Activated CD8-positive, alpha-beta memory T cell treated with anti-CD3 and anti-CD28 coated beads, Interleukin-2, amount 10 ng/mL, durations not matched to agents 7 days and 5 days (primary cell): ENCODE results near the gene FOSL1. TPM values are rescaled to one million over a fixed set of nuclear protein-coding genes. Genes with fewer than 3 reads are reported as not detected.
A peak's percentile ranks its signal among the peaks of the same experiment; 100 is the strongest.

Experiments used
- ATAC-seq: fragments of 150-1000 bp; cut with Tn5 transposase; one replicate; pipeline ENCODE4 v1.10.0; 2021; ENCODE audit warnings: moderate library complexity
- CTCF ChIA-PET: fragments of 350-600 bp; sonication (Branson Sonifier 250); formaldehyde crosslinking; loops from one replicate; lab custom pipeline; 2021; ENCODE audit warnings: antibody characterized with exemption; lab: Charles Lee
- DNase-seq: peaks from one replicate; pipeline ENCODE4 v3.0.0-alpha.2; 2020
- H3K27ac Mint-ChIP-seq: one replicate; pipeline ENCODE4 v1.8.0; 2021; ENCODE audit warnings: mild to moderate bottlenecking, mixed read lengths
- H3K27me3 Mint-ChIP-seq: one replicate; pipeline ENCODE4 v1.8.0; 2021; ENCODE audit warnings: mixed read lengths
- H3K36me3 Mint-ChIP-seq: one replicate; pipeline ENCODE4 v1.8.0; 2021; ENCODE audit warnings: mild to moderate bottlenecking, mixed read lengths
- H3K4me1 Mint-ChIP-seq: one replicate; pipeline ENCODE4 v1.8.0; 2021; ENCODE audit warnings: mixed read lengths
- H3K4me3 Mint-ChIP-seq: one replicate; pipeline ENCODE4 v1.8.0; 2021; ENCODE audit warnings: mild to moderate bottlenecking, moderate library complexity, mixed read lengths
- H3K9me3 Mint-ChIP-seq: one replicate; pipeline ENCODE4 v1.8.0; 2022; ENCODE audit warnings: low read depth, mixed read lengths
- total RNA-seq, 2 experiments: library from RNA; stranded (reverse); gene quantifications; one replicate each; pipeline ENCODE4 v1.2.3, GENCODE V29; 2021

Gene FOSL1
- total RNA-seq, 2 experiments from 2014 or later, result 2.7 to 6.0 TPM

GRCh38 chr11:65918211-65919140 is 18.3 kb upstream of the FOSL1 start, which contains the start of gene C11orf68:
C11orf68 (minus strand) TSS chr11:65919062; CDS start chr11:65919031, 31 bp downstream.
- Mint-ChIP-seq H3K4me1 (peaks cover 40% of the 10 kb centered on the region), H3K36me3 (peaks cover 29% of the 10 kb centered on the region), H3K27me3 (no peaks in the 10 kb centered on the region), H3K27ac (peak within 1 kb of the TSS; percentile 88), H3K4me3 (peak within 1 kb of the TSS; percentile 94), H3K9me3 (no peaks in the 10 kb centered on the region)
- CTCF ChIA-PET, result interaction anchor here (0.7 to 2.5 kb wide), 8 partner anchors 14 to 138 kb away, joined by 3 to 10 read pairs (median 6); partner anchors contain the start of genes CCDC85B and FIBP
- ATAC-seq (peak; percentile 62), DNase-seq (no peak)

GRCh38 chr11:65917434-65918210 is 17.4 kb upstream of the FOSL1 start:
- Mint-ChIP-seq H3K36me3 (peaks cover 22% of the 10 kb centered on the region), H3K9me3 (no peaks in the 10 kb centered on the region), H3K27me3 (no peaks in the 10 kb centered on the region), H3K4me3 (peak overlapping the region; percentile 94), H3K27ac (peak overlapping the region; percentile 86), H3K4me1 (peaks cover 36% of the 10 kb centered on the region)
- ATAC-seq (no peak), DNase-seq (no peak)
- CTCF ChIA-PET, result interaction anchor here (0.7 to 2.5 kb wide), 9 partner anchors 9 to 137 kb away, joined by 3 to 10 read pairs (median 4); partner anchors contain the start of genes CCDC85B and FIBP

GRCh38 chr11:65917077-65917433 is 16.9 kb upstream of the FOSL1 start:
- DNase-seq (no peak), ATAC-seq (no peak)
- Mint-ChIP-seq H3K27ac (peak overlapping the region; percentile 25), H3K4me3 (peak overlapping the region; percentile 35), H3K27me3 (no peaks in the 10 kb centered on the region), H3K4me1 (peaks cover 32% of the 10 kb centered on the region), H3K36me3 (peaks cover 18% of the 10 kb centered on the region), H3K9me3 (no peaks in the 10 kb centered on the region)
- CTCF ChIA-PET, result interaction anchor here (0.9 to 2.5 kb wide), 4 partner anchors 8 to 33 kb away, joined by 3 to 10 read pairs (median 8); partner anchors contain the start of gene FIBP

GRCh38 chr11:65916391-65916790 is 16.2 kb upstream of the FOSL1 start:
- no peaks in the 10 kb centered on the region for H3K27me3 Mint-ChIP-seq
- peaks cover 17% of the 10 kb centered on the region for H3K36me3 Mint-ChIP-seq
- CTCF ChIA-PET, result interaction anchor here (0.9 to 2.5 kb wide), 2 partner anchors 16 to 26 kb away, joined by 3 to 9 read pairs; partner anchors contain the start of gene CCDC85B
- H3K9me3 Mint-ChIP-seq, result no peaks in the 10 kb centered on the region
- no peak for ATAC-seq
- no peak overlapping the region for H3K4me3 Mint-ChIP-seq
- H3K4me1 Mint-ChIP-seq, result peaks cover 32% of the 10 kb centered on the region
- no peak overlapping the region for H3K27ac Mint-ChIP-seq
- DNase-seq, result no peak

- DNase-seq (no peak), ATAC-seq (no peak)
- peaks cover 32% of the 10 kb centered on the region for H3K4me1 Mint-ChIP-seq
- H3K27ac Mint-ChIP-seq, result no peak overlapping the region
- peaks cover 16% of the 10 kb centered on the region for H3K36me3 Mint-ChIP-seq
- H3K27me3 Mint-ChIP-seq, result no peaks in the 10 kb centered on the region
- no peaks in the 10 kb centered on the region for H3K9me3 Mint-ChIP-seq
- no peak overlapping the region for H3K4me3 Mint-ChIP-seq
- CTCF ChIA-PET, result interaction anchor here (0.9 kb wide), 1 partner anchor 25 kb away, joined by 3 read pairs; the partner anchor contains the start of gene CCDC85B
Measured at GRCh38 chr11:65915821-65916251, 15.6 kb upstream of the FOSL1 start.

- Mint-ChIP-seq H3K4me3 (no peak overlapping the region), H3K9me3 (no peaks in the 10 kb centered on the region), H3K27ac (no peak overlapping the region)
Measured at GRCh38 chr11:65915101-65915820, 15.1 kb upstream of the FOSL1 start.

GRCh38 chr11:65912845-65913244 is 12.7 kb upstream of the FOSL1 start:
- CTCF ChIA-PET, result interaction anchor here (1.2 to 2.1 kb wide), 3 partner anchors 15 to 28 kb away, joined by 4 to 14 read pairs (median 6); partner anchors contain the start of gene CCDC85B
- peaks cover 9% of the 10 kb centered on the region for H3K36me3 Mint-ChIP-seq
- no peak overlapping the region for H3K4me3 Mint-ChIP-seq
- no peaks in the 10 kb centered on the region for H3K27me3 Mint-ChIP-seq
- H3K9me3 Mint-ChIP-seq, result no peaks in the 10 kb centered on the region
- DNase-seq (no peak), ATAC-seq (no peak)
- H3K4me1 Mint-ChIP-seq, result peaks cover 31% of the 10 kb centered on the region
- no peak overlapping the region for H3K27ac Mint-ChIP-seq

More at GRCh38 chr11:65915101-65915820, 15.1 kb upstream of the FOSL1 start:
- CTCF ChIA-PET, result interaction anchor here (0.9 kb wide), 1 partner anchor 25 kb away, joined by 3 read pairs; the partner anchor contains the start of gene CCDC85B
- Mint-ChIP-seq H3K4me1 (peaks cover 26% of the 10 kb centered on the region), H3K27me3 (no peaks in the 10 kb centered on the region), H3K36me3 (peaks cover 11% of the 10 kb centered on the region)
- DNase-seq (no peak), ATAC-seq (no peak)

GRCh38 chr11:65911682-65912568 is 11.7 kb upstream of the FOSL1 start:
- Mint-ChIP-seq H3K4me3 (no peak overlapping the region), H3K4me1 (peaks cover 26% of the 10 kb centered on the region), H3K9me3 (no peaks in the 10 kb centered on the region), H3K36me3 (peaks cover 5% of the 10 kb centered on the region), H3K27ac (no peak overlapping the region), H3K27me3 (peaks cover 2% of the 10 kb centered on the region)
- no peak for DNase-seq
- ATAC-seq, result no peak
- CTCF ChIA-PET, result interaction anchor here (1.2 to 2.3 kb wide), 6 partner anchors 16 to 52 kb away, joined by 4 to 14 read pairs (median 4); partner anchors contain the start of genes CCDC85B and FIBP

- Mint-ChIP-seq H3K27me3 (peaks cover 7% of the 10 kb centered on the region), H3K27ac (no peak overlapping the region), H3K36me3 (no peaks in the 10 kb centered on the region), H3K4me1 (peaks cover 19% of the 10 kb centered on the region), H3K9me3 (no peaks in the 10 kb centered on the region), H3K4me3 (no peak overlapping the region)
- CTCF ChIA-PET, result interaction anchor here (2.7 to 6.7 kb wide), 4 partner anchors 9 to 23 kb away, joined by 8 to 34 read pairs (median 18); partner anchors contain the start of genes CCDC85B and FIBP
- no peak for ATAC-seq
- no peak for DNase-seq
Measured at GRCh38 chr11:65907878-65908277, 7.7 kb upstream of the FOSL1 start.

- H3K27me3 Mint-ChIP-seq, result peaks cover 7% of the 10 kb centered on the region
- no peaks in the 10 kb centered on the region for H3K36me3 Mint-ChIP-seq
- H3K4me1 Mint-ChIP-seq, result peaks cover 30% of the 10 kb centered on the region
- H3K4me3 Mint-ChIP-seq, result no peak overlapping the region
- no peak for DNase-seq
- CTCF ChIA-PET, result interaction anchor here (1.8 to 6.7 kb wide), 4 partner anchors 14 to 30 kb away, joined by 5 to 34 read pairs (median 18); partner anchors contain the start of genes CCDC85B and FIBP
- no peak for ATAC-seq
- H3K9me3 Mint-ChIP-seq, result no peaks in the 10 kb centered on the region
- H3K27ac Mint-ChIP-seq, result no peak overlapping the region
Measured at GRCh38 chr11:65906602-65907001, 6.4 kb upstream of the FOSL1 start.

GRCh38 chr11:65903715-65904114 is 3.5 kb upstream of the FOSL1 start:
- no peaks in the 10 kb centered on the region for H3K36me3 Mint-ChIP-seq
- ATAC-seq, result no peak
- peaks cover 7% of the 10 kb centered on the region for H3K27me3 Mint-ChIP-seq
- no peak overlapping the region for H3K4me3 Mint-ChIP-seq
- H3K9me3 Mint-ChIP-seq, result no peaks in the 10 kb centered on the region
- H3K27ac Mint-ChIP-seq, result no peak overlapping the region
- CTCF ChIA-PET, result interaction anchor here (0.9 to 26.4 kb wide), 4 partner anchors 9 to 124 kb away, joined by 3 to 710 read pairs (median 100); partner anchors contain the start of genes CCDC85B, CFL1, CTSW and EFEMP2
- no peak for DNase-seq
- H3K4me1 Mint-ChIP-seq, result peaks cover 31% of the 10 kb centered on the region
